A549 treated with DMSO at 1 μM for 4 hours (cell line): Measurements from ENCODE around the gene SYCE1. TPM values are rescaled to one million over a fixed set of nuclear protein-coding genes. Genes with fewer than 3 reads are reported as not detected.

Source experiments
- total RNA-seq: library from RNA; stranded (reverse); fragments of 200-300 nt; extraction: Qiagen RNA extraction; gene quantifications from 5 replicates; pipeline ENCODE4 v1.2.3, GENCODE V29; 2022; ENCODE audit warnings: low read depth

The SYCE1 gene, protein sequence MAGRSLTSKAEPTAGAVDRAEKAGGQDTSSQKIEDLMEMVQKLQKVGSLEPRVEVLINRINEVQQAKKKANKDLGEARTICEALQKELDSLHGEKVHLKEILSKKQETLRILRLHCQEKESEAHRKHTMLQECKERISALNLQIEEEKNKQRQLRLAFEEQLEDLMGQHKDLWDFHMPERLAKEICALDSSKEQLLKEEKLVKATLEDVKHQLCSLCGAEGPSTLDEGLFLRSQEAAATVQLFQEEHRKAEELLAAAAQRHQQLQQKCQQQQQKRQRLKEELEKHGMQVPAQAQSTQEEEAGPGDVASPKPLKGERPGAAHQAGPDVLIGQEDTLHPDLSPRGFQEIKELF
- not detected in 5 replicates for total RNA-seq

GRCh38 chr10:133565441-133566294, at the start of gene SYCE1:
SYCE1 (minus strand) TSS chr10:133565583; CDS start chr10:133565529, 54 bp downstream.

GRCh38 chr10:133526957-133527588, 38.3 kb downstream of the SYCE1 start, which contains the start of gene CYP2E1:
CYP2E1 (plus strand) TSS chr10:133527363; CDS start chr10:133527396, 33 bp downstream.

Other genes with a start within 250 kb of the SYCE1 start
- gene CALY, start 228.7 kb downstream of the SYCE1 start, total RNA-seq: 0.15 to 0.66 TPM (median 0.57 TPM) in 5 replicates
- gene PRAP1, start 218.2 kb downstream of the SYCE1 start, total RNA-seq: 0.18 to 0.23 TPM in 2 of 5 replicates, not detected in the others
- gene FUOM, start 207.6 kb downstream of the SYCE1 start, total RNA-seq: 11.4 to 16.0 TPM (median 13.1 TPM) in 5 replicates
- gene ECHS1, start 192.2 kb downstream of the SYCE1 start, total RNA-seq: 137 to 152 TPM (median 142 TPM) in 5 replicates
- 1.8 to 2.4 TPM (median 2.0 TPM) in 5 replicates for gene PAOX, start 186.3 kb downstream of the SYCE1 start, total RNA-seq
- 41.5 to 58.5 TPM (median 50.2 TPM) in 5 replicates for gene MTG1, start 171.4 kb downstream of the SYCE1 start, total RNA-seq
- 0.13 to 0.38 TPM (median 0.21 TPM) in 5 replicates for gene SPRN, start 141.0 kb downstream of the SYCE1 start, total RNA-seq
- 0.18 to 0.44 TPM (median 0.19 TPM) in 5 replicates for gene SCART1, start 111.6 kb downstream of the SYCE1 start, total RNA-seq
- gene CYP2E1, start 38.2 kb downstream of the SYCE1 start, total RNA-seq: 0.19 to 0.30 TPM (median 0.28 TPM) in 5 replicates
- gene FRG2B, start 61.2 kb upstream of the SYCE1 start, total RNA-seq: 0.13 TPM in 1 of 5 replicates, not detected in the others